Measurements from ENCODE around the gene CNTN5. TPM values are rescaled to one million over a fixed set of nuclear protein-coding genes. Genes with fewer than 3 reads are reported as not detected.

CNTN5 gene
- total RNA-seq, 1 donor from 2014 or later, result not detected

DNA sequence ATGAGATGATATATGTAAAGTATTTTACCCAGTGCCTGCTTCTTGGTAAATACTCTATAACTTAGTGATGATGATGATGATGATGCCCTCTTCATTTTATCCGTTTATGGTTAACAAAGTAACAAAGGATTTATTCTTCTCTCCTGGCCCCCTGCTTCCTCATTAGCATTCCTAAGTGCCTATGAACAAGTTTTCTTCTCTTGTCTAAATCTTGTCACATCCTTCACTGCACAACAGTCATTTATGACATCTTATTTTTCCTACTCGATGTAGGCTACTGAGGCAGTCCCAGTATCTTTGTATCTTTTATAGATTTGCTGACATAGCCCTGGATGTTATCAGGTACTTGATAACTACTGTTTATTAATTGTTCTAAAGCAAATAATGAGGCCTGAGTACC lies 911.9 kb downstream of the CNTN5 start:
- Mint-ChIP-seq H3K27me3 (no peaks in the 10 kb centered on the region), H3K36me3 (ENCODE audit: low read depth) (no peaks in the 10 kb centered on the region), H3K4me1 (no peaks in the 10 kb centered on the region), H3K4me3 (no peak overlapping the region), H3K9me3 (peaks cover 8% of the 10 kb centered on the region), H3K27ac (no peak overlapping the region)
- CTCF ChIA-PET, result no interaction called here
- no peak for ATAC-seq (ENCODE audit: low read depth)
- no peak for TF ChIP-seq CTCF (IDR thresholded peaks at IDR 0.05)
- intact Hi-C loops (cut with micrococcal nuclease), result no loop called here
- no peak for DNase-seq
- POLR2A ChIA-PET, result no interaction called here

DNA sequence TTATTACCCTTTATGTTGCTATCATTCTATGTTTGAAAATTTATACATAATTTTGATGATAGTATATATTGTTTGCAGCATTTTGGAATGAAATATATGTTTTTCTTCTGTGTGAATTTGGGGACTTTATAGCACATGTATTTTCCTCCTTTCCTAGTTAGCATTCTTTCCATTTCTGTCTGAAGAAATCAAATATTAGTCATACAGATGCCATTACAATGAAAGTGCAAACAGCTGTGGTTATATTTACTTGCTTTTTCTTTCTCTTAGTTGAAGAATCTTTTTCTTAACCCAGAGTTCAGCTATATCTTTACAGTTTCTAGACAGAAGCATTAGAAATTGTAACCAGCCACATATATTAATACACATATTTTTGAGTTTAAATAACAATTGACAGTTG lies 913.3 kb downstream of the CNTN5 start:
- Mint-ChIP-seq H3K27me3 (no peaks in the 10 kb centered on the region), H3K9me3 (peaks cover 2% of the 10 kb centered on the region), H3K27ac (no peak overlapping the region), H3K4me1 (no peaks in the 10 kb centered on the region), H3K36me3 (ENCODE audit: low read depth) (no peaks in the 10 kb centered on the region), H3K4me3 (no peak overlapping the region)
- intact Hi-C loops (cut with micrococcal nuclease), result no loop called here
- ChIA-PET POLR2A (no interaction called here), CTCF (no interaction called here)
- no peak for ATAC-seq (ENCODE audit: low read depth)
- no peak for TF ChIP-seq CTCF (IDR thresholded peaks at IDR 0.05)
- DNase-seq, result no peak

- H3K4me1 Mint-ChIP-seq, result no peaks in the 10 kb centered on the region
- CTCF ChIA-PET, result no interaction called here
- no peak overlapping the region for H3K4me3 Mint-ChIP-seq
- no peaks in the 10 kb centered on the region for H3K36me3 Mint-ChIP-seq (ENCODE audit: low read depth)
- ATAC-seq (ENCODE audit: low read depth) (no peak), DNase-seq (no peak)
- no peak overlapping the region for H3K27ac Mint-ChIP-seq
- H3K27me3 Mint-ChIP-seq, result no peaks in the 10 kb centered on the region
- POLR2A ChIA-PET, result no interaction called here
- no peak for TF ChIP-seq CTCF (IDR thresholded peaks at IDR 0.05)
- peaks cover 2% of the 10 kb centered on the region for H3K9me3 Mint-ChIP-seq
- intact Hi-C loops (cut with micrococcal nuclease), result no loop called here
Measured at GRCh38 chr11:99937330-99937729, 916.6 kb downstream of the CNTN5 start.

GRCh38 chr11:99952816-99953215 lies 932.1 kb downstream of the CNTN5 start:
- Mint-ChIP-seq H3K27ac (no peak overlapping the region), H3K4me3 (no peak overlapping the region), H3K4me1 (no peaks in the 10 kb centered on the region), H3K36me3 (ENCODE audit: low read depth) (no peaks in the 10 kb centered on the region), H3K9me3 (peaks cover 3% of the 10 kb centered on the region), H3K27me3 (no peaks in the 10 kb centered on the region)
- DNase-seq, result no peak
- intact Hi-C loops (cut with micrococcal nuclease), result no loop called here
- no peak for ATAC-seq (ENCODE audit: low read depth)
- ChIA-PET CTCF (no interaction called here), POLR2A (no interaction called here)
- no peak for TF ChIP-seq CTCF (IDR thresholded peaks at IDR 0.05)

DNA sequence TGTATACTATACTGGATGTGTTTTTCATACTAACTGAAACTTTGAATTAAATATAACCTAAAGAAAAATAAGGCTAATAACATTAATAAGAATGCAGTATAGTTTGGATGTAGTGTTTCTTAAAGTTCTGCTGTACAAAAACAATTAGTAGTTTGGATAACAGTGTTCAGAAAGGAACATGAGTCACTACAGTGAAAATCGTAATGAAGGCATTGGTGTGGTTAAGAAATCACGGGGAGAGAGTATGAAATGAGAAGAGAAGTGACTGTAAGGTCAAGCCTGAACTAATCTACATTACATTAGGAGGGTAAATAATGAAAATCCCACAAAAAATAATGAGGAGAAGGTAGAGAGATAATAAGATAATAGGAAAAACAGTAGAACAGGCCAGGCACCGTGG lies 939.8 kb downstream of the CNTN5 start:
- H3K27me3 Mint-ChIP-seq, result no peaks in the 10 kb centered on the region
- H3K4me1 Mint-ChIP-seq, result no peaks in the 10 kb centered on the region
- DNase-seq (no peak), ATAC-seq (ENCODE audit: low read depth) (no peak)
- CTCF ChIA-PET, result no interaction called here
- POLR2A ChIA-PET, result interaction anchor here (0.6 kb wide), 1 partner anchor 8 kb away, joined by 11 read pairs; no protein-coding TSS in a partner anchor
- H3K36me3 Mint-ChIP-seq (ENCODE audit: low read depth), result no peaks in the 10 kb centered on the region
- TF ChIP-seq CTCF (IDR thresholded peaks at IDR 0.05), result no peak
- intact Hi-C loops (cut with micrococcal nuclease), result no loop called here
- H3K9me3 Mint-ChIP-seq, result peaks cover 9% of the 10 kb centered on the region
- no peak overlapping the region for H3K4me3 Mint-ChIP-seq
- no peak overlapping the region for H3K27ac Mint-ChIP-seq

All from activated B cell treated with CpG ODN at 0.5 μM for 24 hours (primary cell).